Duodenal mucosa (tissue), 2 donors: ENCODE results near the gene STH.

ENCODE experiments used
- H3K27ac ChIP-seq: one replicate; pipeline ENCODE4 v1.7.0; 2013; ENCODE audit warnings: low read depth, low read length
- H3K27me3 ChIP-seq, 2 donors: one replicate each; pipeline ENCODE4 v1.7.0; 2013; ENCODE audit warnings: low read length in 2 of 2, control low read depth in 1 of 2; ENCODE audit not compliant: insufficient read depth in 2 of 2, control insufficient read depth in 1 of 2
- H3K36me3 ChIP-seq, 2 donors: one replicate each; pipeline ENCODE4 v1.7.0; 2013; ENCODE audit warnings: low read length in 2 of 2, control low read depth in 1 of 2; ENCODE audit not compliant: insufficient read depth in 2 of 2, control insufficient read depth in 1 of 2
- H3K4me1 ChIP-seq, 2 donors: one replicate each; pipeline ENCODE4 v1.7.0; 2013; ENCODE audit warnings: low read length in 2 of 2, control low read depth in 1 of 2; ENCODE audit not compliant: insufficient read depth in 2 of 2, control insufficient read depth in 1 of 2
- H3K4me3 ChIP-seq, 2 donors: one replicate each; pipeline ENCODE4 v1.7.0; 2013; ENCODE audit warnings: low read length in 2 of 2, low read depth in 1 of 2
- H3K9ac ChIP-seq, 2 donors: one replicate each; pipeline ENCODE4 v1.7.0; 2013; ENCODE audit warnings: low read length in 2 of 2, low read depth in 1 of 2
- H3K9me3 ChIP-seq, 2 donors: one replicate each; pipeline ENCODE4 v1.7.0; 2013; ENCODE audit warnings: low read length in 2 of 2, control low read depth in 1 of 2; ENCODE audit not compliant: control insufficient read depth in 1 of 2

The STH gene

GRCh38 chr17:45982791-45983613, 16.0 kb upstream of the STH start:
- no peak overlapping the region for H3K27ac ChIP-seq
- H3K4me3 ChIP-seq = no peak overlapping the region
- no peaks in the 10 kb centered on the region for H3K36me3 ChIP-seq
- H3K9me3 ChIP-seq = no peaks in the 10 kb centered on the region
- H3K27me3 ChIP-seq = no peaks in the 10 kb centered on the region
- no peaks in the 10 kb centered on the region for H3K4me1 ChIP-seq
- no peak overlapping the region for H3K9ac ChIP-seq

DNA sequence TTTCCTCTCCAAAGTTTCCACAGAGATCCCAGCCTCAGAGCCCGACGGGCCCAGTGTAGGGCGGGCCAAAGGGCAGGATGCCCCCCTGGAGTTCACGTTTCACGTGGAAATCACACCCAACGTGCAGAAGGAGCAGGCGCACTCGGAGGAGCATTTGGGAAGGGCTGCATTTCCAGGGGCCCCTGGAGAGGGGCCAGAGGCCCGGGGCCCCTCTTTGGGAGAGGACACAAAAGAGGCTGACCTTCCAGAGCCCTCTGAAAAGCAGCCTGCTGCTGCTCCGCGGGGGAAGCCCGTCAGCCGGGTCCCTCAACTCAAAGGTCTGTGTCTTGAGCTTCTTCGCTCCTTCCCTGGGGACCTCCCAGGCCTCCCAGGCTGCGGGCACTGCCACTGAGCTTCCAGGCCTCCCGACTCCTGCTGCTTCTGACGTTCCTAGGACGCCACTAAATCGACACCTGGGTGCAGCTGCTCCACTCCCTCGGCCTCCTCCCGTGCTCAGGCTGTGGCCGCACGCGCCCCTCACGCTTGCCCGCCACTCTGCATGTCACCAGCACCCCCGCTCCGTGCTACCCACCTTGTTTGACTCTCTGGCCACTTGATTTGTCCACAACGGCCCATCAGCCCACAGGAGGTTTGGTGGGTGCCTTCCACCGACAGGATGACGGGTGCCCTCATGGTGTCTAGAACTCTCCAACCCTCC, 15.3 kb upstream of the STH start:
- Histone ChIP-seq H3K27ac (no peak overlapping the region), H3K9me3 (no peaks in the 10 kb centered on the region), H3K9ac (no peak overlapping the region), H3K4me3 (no peak overlapping the region), H3K27me3 (no peaks in the 10 kb centered on the region), H3K36me3 (no peaks in the 10 kb centered on the region), H3K4me1 (no peaks in the 10 kb centered on the region)

DNA sequence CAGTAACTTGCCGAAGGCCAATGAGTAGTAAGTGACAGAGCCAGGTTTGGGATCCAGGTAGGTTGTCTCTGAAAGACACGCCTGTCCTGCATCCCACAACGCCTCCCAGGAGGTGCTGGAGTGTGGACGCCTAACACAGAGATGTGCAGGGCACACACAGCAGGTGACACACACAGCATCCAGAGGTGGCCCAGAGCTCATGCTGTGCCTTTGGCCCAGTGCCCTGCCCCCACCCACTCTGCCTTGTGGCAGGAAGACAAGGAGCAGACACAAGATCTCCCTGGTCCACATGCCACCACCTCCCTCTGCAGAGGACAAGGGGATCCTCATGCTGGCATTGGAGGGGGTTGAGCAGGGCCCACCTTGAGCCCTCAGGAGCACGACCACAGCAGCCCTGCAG, 14.7 kb upstream of the STH start:
- Histone ChIP-seq H3K36me3 (no peaks in the 10 kb centered on the region), H3K9ac (no peak overlapping the region), H3K27ac (no peak overlapping the region), H3K9me3 (no peaks in the 10 kb centered on the region), H3K4me3 (no peak overlapping the region), H3K4me1 (no peaks in the 10 kb centered on the region), H3K27me3 (no peaks in the 10 kb centered on the region)

DNA sequence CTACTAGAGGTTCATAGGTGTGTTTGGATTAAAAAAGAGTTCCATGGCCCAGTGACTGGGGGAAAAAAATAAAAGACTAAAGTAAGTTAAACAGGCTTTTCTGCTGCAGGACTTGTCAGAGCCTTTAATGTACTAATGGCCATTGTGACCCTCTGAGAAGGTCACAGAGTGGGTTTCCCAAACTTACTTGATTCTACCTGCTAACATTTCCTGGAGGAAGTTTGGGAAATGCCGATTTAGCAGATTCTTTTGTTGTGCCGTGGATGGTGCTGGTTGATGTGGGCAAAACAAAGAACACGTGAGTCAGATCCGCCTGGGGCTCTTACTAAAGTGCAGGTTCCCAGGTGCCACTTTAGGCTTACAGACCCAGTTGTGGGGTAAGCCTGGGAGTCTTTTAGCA, 13.6 kb upstream of the STH start:
- H3K4me3 ChIP-seq = no peak overlapping the region
- no peak overlapping the region for H3K9ac ChIP-seq
- no peaks in the 10 kb centered on the region for H3K36me3 ChIP-seq
- no peak overlapping the region for H3K27ac ChIP-seq
- H3K4me1 ChIP-seq = no peaks in the 10 kb centered on the region
- H3K9me3 ChIP-seq = no peaks in the 10 kb centered on the region
- no peaks in the 10 kb centered on the region for H3K27me3 ChIP-seq

DNA sequence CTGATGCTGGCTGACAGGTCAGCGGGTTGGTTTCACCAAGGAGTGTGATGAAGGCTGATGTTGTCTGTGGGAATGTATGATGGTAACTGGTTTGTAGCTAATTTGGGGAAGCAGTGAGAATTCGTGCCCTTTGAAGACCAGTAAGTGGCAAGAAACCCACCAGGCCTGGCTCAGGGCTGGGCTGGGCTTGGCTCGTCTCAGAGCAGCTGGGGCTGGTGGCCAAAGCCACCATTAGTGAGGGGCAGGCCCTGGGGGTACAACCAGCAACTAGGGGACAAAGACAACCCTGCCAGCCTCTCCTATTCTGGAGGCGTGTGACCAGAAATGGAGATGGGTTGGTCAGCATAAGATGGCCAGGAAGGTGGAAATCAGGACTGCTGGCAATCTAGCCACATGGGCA, 13.0 kb upstream of the STH start:
- H3K9me3 ChIP-seq = no peaks in the 10 kb centered on the region
- no peaks in the 10 kb centered on the region for H3K4me1 ChIP-seq
- no peaks in the 10 kb centered on the region for H3K36me3 ChIP-seq
- no peak overlapping the region for H3K9ac ChIP-seq
- H3K4me3 ChIP-seq = no peak overlapping the region
- no peaks in the 10 kb centered on the region for H3K27me3 ChIP-seq
- no peak overlapping the region for H3K27ac ChIP-seq

- Histone ChIP-seq H3K9ac (no peak overlapping the region), H3K27ac (no peak overlapping the region), H3K27me3 (no peaks in the 10 kb centered on the region), H3K4me1 (no peaks in the 10 kb centered on the region), H3K4me3 (no peak overlapping the region), H3K9me3 (no peaks in the 10 kb centered on the region), H3K36me3 (no peaks in the 10 kb centered on the region)
Measured at GRCh38 chr17:45987706-45988105, 11.3 kb upstream of the STH start.

DNA sequence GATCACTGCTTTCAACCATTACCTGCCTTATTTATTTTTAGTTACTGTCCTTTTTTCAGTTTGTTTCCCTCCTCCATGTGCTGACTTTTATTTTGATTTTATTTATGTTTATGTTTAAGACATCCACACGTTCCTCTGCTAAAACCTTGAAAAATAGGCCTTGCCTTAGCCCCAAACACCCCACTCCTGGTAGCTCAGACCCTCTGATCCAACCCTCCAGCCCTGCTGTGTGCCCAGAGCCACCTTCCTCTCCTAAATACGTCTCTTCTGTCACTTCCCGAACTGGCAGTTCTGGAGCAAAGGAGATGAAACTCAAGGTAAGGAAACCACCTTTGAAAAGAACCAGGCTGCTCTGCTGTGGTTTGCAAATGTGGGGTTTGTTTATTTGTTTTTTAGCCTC, 9.3 kb upstream of the STH start:
- Histone ChIP-seq H3K36me3 (no peaks in the 10 kb centered on the region), H3K9me3 (no peaks in the 10 kb centered on the region), H3K4me3 (no peak overlapping the region), H3K4me1 (no peaks in the 10 kb centered on the region), H3K27ac (no peak overlapping the region), H3K27me3 (no peaks in the 10 kb centered on the region), H3K9ac (no peak overlapping the region)

- Histone ChIP-seq H3K4me3 (no peak overlapping the region), H3K9me3 (no peaks in the 10 kb centered on the region), H3K36me3 (no peaks in the 10 kb centered on the region), H3K27ac (no peak overlapping the region), H3K4me1 (no peaks in the 10 kb centered on the region), H3K27me3 (no peaks in the 10 kb centered on the region), H3K9ac (no peak overlapping the region)
Measured at GRCh38 chr17:45990886-45991285, 8.2 kb upstream of the STH start.

DNA sequence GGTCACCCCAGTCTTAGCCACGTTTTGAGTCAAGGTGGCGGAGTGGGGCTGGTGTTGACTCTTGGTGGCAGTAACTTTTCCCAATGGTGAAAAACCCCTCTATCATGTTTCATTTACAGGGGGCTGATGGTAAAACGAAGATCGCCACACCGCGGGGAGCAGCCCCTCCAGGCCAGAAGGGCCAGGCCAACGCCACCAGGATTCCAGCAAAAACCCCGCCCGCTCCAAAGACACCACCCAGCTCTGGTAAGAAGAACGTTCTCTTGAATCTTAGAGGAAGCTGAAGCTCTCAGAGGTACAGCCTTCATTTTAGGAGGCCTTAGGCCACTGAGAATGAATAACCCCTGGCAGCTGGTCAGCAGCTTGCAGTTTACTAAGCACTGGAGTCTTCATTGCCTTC, 7.7 kb upstream of the STH start:
- H3K27ac ChIP-seq = no peak overlapping the region
- no peak overlapping the region for H3K9ac ChIP-seq
- no peaks in the 10 kb centered on the region for H3K9me3 ChIP-seq
- no peak overlapping the region for H3K4me3 ChIP-seq
- H3K27me3 ChIP-seq = no peaks in the 10 kb centered on the region
- no peaks in the 10 kb centered on the region for H3K4me1 ChIP-seq
- no peaks in the 10 kb centered on the region for H3K36me3 ChIP-seq

GRCh38 chr17:45992175-45992574, 6.9 kb upstream of the STH start:
- Histone ChIP-seq H3K9me3 (no peaks in the 10 kb centered on the region), H3K27me3 (no peaks in the 10 kb centered on the region), H3K9ac (no peak overlapping the region), H3K4me1 (no peaks in the 10 kb centered on the region), H3K36me3 (no peaks in the 10 kb centered on the region), H3K27ac (no peak overlapping the region), H3K4me3 (no peak overlapping the region)
